Stimulated activated memory B cell treated with anti-CD40 and anti-IgM and Interleukin-4, amounts not matched to agents 10 μg/mL and 1 μg/mL and 100 μg/mL, for 72 hours (primary cell): ENCODE measurements around the gene KDELR3.

ENCODE experiments used
- ATAC-seq: fragments of 150-1000 bp; cut with Tn5 transposase; 2 replicates; pipeline ENCODE4 v1.10.0; 2021
- H3K27ac Mint-ChIP-seq: one replicate; pipeline ENCODE4 v1.8.0; 2022; ENCODE audit warnings: mild to moderate bottlenecking, mixed read lengths
- H3K27me3 Mint-ChIP-seq: one replicate; pipeline ENCODE4 v1.8.0; 2022; ENCODE audit warnings: mixed read lengths
- H3K36me3 Mint-ChIP-seq: one replicate; pipeline ENCODE4 v1.8.0; 2022; ENCODE audit warnings: mixed read lengths
- H3K4me1 Mint-ChIP-seq: one replicate; pipeline ENCODE4 v1.8.0; 2022; ENCODE audit warnings: mixed read lengths
- H3K4me3 Mint-ChIP-seq: one replicate; pipeline ENCODE4 v1.8.0; 2022; ENCODE audit warnings: mild to moderate bottlenecking, moderate library complexity, mixed read lengths
- H3K9me3 Mint-ChIP-seq: one replicate; pipeline ENCODE4 v1.8.0; 2022; ENCODE audit warnings: mixed read lengths

KDELR3 gene

DNA sequence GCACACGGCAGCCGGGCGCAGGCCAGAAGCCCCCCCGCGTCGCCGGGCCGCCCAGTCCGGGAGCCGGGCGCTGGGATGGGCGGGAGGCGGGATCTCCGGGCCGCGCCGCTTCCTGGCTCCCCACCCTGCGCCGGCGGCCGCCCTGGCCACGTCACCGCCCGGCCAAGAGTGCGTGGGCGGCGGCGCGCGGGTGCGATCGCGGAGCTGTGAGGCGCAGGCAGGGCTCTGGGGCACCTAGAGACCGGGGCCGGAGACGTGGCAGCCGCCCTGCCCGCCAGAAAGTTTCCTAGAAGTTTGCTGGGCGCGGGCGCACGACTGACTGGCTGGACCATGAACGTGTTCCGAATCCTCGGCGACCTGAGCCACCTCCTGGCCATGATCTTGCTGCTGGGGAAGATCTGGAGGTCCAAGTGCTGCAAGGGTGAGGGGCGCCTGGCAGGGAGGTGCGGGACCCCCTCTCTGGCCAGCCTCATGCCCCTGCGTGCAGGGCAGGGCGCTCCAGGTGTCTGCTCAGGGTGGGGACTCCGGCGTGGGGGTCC, at the start of gene KDELR3:
KDELR3 (plus strand) TSS at position 193 of the 539 bp plus-strand sequence; CDS start at position 331, 138 bp downstream.
- Mint-ChIP-seq H3K4me1 (peaks cover 26% of the 10 kb centered on the region), H3K27me3 (peaks cover 65% of the 10 kb centered on the region), H3K36me3 (no peaks in the 10 kb centered on the region), H3K27ac (peak within 1 kb of the TSS; percentile 80), H3K9me3 (no peaks in the 10 kb centered on the region), H3K4me3 (peak within 1 kb of the TSS; percentile 78)
- peak; percentile 76 for ATAC-seq

DNA sequence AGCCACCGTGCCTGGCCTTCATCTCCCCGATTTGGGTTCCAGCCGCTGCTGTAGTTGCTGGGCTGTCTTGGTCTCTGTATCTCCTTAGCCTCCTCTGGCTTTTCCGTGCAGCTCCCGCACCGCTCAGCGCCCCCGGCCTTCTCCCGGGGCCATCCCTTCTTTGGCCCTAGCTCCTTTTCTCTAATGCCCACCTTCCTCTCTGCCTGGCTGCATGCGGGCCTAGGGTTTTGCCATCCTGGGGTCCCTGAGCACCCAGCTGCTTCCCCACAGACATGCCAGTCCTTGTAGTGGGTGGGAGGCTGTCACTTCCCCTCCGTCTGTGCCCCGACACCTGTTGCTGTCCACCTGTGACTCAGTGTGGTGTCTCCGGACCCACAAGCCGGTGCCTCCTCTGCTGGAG, 49.3 kb upstream of the KDELR3 start:
- H3K4me1 Mint-ChIP-seq = peaks cover 10% of the 10 kb centered on the region
- no peak overlapping the region for H3K4me3 Mint-ChIP-seq
- H3K36me3 Mint-ChIP-seq = no peaks in the 10 kb centered on the region
- peaks cover 19% of the 10 kb centered on the region for H3K27me3 Mint-ChIP-seq
- ATAC-seq = no peak
- H3K9me3 Mint-ChIP-seq = no peaks in the 10 kb centered on the region
- H3K27ac Mint-ChIP-seq = peak overlapping the region; percentile 3

DNA sequence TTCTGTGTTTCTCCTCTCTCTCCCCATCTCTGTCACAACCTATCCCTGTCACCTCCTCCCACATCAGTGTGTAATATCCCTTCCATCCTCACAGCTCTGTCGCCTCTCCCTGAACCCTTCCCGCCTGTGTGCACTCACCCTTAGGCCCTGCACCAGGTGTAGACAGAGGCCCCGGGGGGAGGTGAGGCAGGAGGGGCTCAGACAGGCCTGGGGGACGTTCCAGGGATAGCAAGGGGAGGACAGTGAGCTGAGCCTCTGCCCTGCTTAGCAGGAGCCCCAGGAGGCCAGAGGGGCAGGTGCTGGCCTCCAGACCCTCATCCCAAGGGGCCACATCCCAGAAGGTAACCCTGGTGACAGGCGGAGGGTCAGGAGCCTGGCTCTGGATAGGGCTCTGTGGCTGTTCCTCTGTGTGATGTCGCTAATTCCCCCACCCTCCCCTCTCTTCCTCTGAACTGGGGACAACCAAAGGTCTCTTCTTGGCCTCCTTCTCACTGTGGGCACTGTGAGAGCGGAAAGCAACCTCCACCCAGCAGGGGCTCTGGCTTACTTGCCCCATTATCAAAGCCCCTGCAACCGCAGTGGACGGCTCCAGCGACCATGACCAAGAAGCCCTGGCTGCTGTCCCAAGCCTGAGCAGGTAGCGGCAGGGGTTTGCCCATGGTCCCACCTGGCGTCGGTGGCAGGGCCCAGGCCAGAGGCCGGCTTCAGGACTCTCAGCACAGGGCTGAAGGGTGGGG, 48.6 kb upstream of the KDELR3 start:
- peak overlapping the region; percentile 3 for H3K27ac Mint-ChIP-seq
- no peak overlapping the region for H3K4me3 Mint-ChIP-seq
- H3K36me3 Mint-ChIP-seq = no peaks in the 10 kb centered on the region
- no peaks in the 10 kb centered on the region for H3K9me3 Mint-ChIP-seq
- H3K27me3 Mint-ChIP-seq = peaks cover 19% of the 10 kb centered on the region
- H3K4me1 Mint-ChIP-seq = peaks cover 10% of the 10 kb centered on the region
- ATAC-seq = no peak

DNA sequence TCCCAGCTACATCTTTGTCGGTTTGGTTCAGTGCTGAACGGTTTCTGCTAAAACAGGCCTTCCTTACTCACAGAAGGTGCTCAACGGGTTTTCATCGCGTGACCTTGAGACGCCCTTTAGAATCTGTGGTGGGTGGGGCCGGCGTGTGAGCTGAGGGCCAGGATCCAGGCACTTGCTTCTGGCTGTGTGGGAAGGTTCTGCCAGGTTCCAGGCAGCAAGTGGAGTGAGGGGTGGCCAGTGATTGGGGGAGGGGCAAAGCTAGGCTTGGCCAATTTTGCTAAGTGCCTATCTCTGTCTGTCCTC, 48.1 kb upstream of the KDELR3 start:
- peaks cover 19% of the 10 kb centered on the region for H3K27me3 Mint-ChIP-seq
- peaks cover 10% of the 10 kb centered on the region for H3K4me1 Mint-ChIP-seq
- no peak overlapping the region for H3K27ac Mint-ChIP-seq
- H3K9me3 Mint-ChIP-seq = no peaks in the 10 kb centered on the region
- no peaks in the 10 kb centered on the region for H3K36me3 Mint-ChIP-seq
- H3K4me3 Mint-ChIP-seq = no peak overlapping the region
- ATAC-seq = no peak

DNA sequence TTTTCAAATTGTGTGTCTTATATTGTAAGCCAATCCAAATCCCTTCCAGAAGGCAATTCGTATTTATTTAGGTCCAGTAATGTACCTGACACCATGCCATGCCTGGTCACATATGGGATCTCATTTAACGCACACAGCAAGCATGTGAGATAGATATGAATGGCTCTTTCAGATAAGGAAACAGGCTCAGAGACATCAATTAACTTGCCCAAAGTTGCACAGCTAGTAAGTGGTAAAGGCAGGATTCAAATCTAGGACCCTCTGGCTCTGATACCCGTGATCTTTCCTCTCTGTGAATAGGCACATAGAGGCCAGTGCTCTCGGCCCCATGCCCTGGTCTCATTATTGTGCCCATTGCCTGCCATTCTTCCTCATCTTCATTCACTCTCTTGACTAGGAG, 47.2 kb upstream of the KDELR3 start:
- Mint-ChIP-seq H3K4me1 (peaks cover 10% of the 10 kb centered on the region), H3K27me3 (peaks cover 19% of the 10 kb centered on the region), H3K36me3 (no peaks in the 10 kb centered on the region), H3K9me3 (no peaks in the 10 kb centered on the region), H3K4me3 (no peak overlapping the region), H3K27ac (no peak overlapping the region)
- ATAC-seq = no peak

DNA sequence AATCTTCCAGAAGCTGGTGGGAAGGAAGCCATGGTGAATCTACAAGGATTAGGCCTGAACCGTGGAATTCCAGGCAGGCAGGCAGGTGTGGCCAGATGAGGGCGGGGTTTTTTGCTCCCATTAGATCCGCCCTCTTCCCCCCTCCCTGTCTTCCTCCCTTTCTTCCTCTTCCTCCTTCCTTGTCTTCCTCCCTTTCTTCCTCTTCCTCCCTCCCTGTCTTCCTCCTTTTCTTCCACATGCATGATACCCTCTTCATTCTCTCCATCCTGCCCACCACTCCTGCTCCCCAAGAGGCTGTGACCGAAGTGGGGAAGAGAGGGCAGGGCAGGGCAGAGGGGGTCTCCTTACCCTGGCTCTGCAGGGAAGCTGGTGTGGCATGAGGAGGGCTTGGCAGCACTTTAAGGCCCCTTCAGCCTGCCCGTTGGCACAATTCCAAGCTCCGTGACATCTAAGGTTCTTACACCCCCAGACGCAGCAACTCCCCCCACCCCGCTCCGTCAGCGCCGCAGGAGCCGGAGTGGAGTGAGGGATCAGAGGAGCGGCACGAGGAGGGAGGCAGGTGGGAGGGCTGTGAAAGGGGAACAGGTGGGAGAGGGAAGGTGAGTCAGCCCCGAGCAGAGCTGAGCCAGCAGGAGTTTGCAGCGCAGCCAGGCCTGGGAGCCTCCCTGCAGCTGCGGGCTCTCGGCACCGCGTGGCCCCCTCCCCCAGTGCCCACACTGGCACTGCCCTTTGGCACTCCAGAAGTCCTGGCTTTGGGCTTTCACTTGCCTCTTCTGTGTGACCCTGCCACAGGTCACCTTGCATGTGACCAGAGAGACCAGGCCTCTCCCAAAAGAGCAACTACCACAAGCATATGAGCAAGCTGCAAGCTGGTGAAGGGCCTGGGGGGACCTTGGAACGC, 45.0 kb upstream of the KDELR3 start:
- Mint-ChIP-seq H3K4me3 (no peak overlapping the region), H3K27me3 (peaks cover 19% of the 10 kb centered on the region), H3K36me3 (no peaks in the 10 kb centered on the region), H3K27ac (no peak overlapping the region), H3K4me1 (peaks cover 10% of the 10 kb centered on the region), H3K9me3 (no peaks in the 10 kb centered on the region)
- ATAC-seq = no peak

DNA sequence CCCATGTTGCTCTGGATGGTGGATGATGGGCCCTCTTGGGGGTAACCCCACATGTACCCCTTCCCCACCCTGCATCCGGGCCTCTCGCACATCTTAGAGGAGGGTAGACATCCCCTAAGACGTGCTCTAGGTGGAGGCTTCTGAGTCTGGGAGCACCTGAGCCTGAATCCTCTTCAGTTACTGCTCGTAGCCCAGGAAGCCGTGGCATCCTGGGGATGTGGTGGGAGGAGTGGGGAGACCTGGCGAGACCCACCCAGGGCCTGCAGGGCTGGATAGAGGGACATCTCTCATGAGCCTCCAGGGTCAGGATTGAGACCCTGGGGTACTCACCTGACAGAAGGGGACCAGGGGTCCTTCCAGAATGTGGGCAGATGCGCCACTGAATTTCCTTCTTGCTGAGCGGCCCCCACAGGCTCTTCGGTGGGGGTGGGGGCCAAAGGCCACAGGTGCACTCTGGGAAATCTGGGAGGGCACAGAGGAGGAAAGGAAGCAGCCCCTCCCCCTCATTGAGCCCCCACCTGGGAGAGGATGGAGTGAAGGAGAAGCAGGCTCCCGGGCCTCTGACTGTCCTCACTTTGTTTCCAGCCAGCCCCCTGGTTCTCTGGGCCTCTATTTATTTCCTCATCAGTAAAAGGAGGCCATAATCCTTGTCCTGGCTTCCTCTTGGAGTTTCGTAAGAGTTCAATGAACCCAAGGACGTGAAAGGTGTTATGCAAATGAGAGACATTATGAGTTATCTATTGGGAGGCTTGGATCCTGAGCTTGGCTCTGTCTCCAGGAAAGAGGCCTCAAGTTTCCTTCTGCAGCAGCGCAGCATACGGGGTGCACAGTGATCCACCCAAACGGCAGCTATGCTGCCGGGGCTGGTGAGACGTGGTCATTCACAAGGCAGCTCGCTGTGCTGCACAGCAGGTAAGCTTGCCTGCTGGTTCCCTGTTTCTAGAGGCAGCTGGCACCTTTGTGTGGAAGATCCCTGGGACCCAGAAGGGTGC, 44.1 kb upstream of the KDELR3 start:
- no peaks in the 10 kb centered on the region for H3K9me3 Mint-ChIP-seq
- ATAC-seq = no peak
- peaks cover 5% of the 10 kb centered on the region for H3K4me1 Mint-ChIP-seq
- peaks cover 15% of the 10 kb centered on the region for H3K27me3 Mint-ChIP-seq
- no peaks in the 10 kb centered on the region for H3K36me3 Mint-ChIP-seq
- H3K27ac Mint-ChIP-seq = no peak overlapping the region
- no peak overlapping the region for H3K4me3 Mint-ChIP-seq

DNA sequence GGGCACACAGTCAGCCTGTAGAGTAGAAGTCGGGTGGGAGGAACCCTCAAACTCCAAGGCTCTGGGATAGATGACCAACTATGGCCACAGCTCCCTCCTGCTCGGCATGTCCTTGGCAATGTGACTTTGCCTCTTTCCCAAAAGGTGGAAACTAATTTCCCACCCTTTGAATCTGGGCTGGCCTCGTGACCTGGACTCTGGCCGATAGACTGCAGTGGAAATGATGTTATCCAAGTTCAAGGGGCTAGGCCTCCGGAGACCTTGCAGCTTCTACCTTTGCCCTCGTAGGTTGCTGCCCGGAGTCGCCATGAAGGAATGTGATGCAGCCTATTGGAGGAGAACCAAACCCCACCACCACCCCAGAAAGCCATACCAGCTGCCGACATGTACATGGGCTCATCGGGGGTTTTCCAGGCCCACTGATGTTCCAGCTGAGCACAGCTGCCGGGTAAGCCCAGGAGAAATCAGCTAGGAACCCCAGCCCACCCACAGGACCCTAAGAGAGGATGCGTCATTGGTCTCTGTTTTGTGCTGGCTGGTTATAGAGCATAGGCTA, 43.3 kb upstream of the KDELR3 start:
- Mint-ChIP-seq H3K4me1 (no peaks in the 10 kb centered on the region), H3K4me3 (no peak overlapping the region), H3K9me3 (no peaks in the 10 kb centered on the region), H3K27me3 (peaks cover 10% of the 10 kb centered on the region), H3K27ac (no peak overlapping the region), H3K36me3 (no peaks in the 10 kb centered on the region)
- no peak for ATAC-seq

DNA sequence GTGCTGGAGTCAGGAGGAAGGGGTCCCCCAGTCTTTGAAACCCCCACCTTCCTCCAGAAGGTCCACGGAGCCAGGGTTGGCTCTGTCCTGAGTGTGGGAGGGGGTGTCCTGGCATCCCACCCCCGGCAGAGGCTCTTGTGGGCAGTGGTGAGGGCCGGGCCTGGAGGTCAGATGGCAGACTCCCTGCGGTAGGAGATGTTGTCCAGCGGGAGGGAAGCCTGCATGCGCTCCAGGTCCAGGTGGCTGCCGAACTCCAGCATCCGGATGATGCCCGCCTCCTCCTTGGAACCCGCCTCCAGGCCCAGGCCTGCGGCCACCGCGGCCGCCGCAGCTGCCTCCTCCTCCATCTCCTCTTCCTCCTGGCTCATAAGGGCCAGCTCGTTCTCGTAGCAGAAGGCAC, 41.3 kb upstream of the KDELR3 start:
- no peaks in the 10 kb centered on the region for H3K4me1 Mint-ChIP-seq
- H3K27me3 Mint-ChIP-seq = peaks cover 10% of the 10 kb centered on the region
- no peaks in the 10 kb centered on the region for H3K36me3 Mint-ChIP-seq
- no peak for ATAC-seq
- H3K27ac Mint-ChIP-seq = no peak overlapping the region
- no peaks in the 10 kb centered on the region for H3K9me3 Mint-ChIP-seq
- no peak overlapping the region for H3K4me3 Mint-ChIP-seq

DNA sequence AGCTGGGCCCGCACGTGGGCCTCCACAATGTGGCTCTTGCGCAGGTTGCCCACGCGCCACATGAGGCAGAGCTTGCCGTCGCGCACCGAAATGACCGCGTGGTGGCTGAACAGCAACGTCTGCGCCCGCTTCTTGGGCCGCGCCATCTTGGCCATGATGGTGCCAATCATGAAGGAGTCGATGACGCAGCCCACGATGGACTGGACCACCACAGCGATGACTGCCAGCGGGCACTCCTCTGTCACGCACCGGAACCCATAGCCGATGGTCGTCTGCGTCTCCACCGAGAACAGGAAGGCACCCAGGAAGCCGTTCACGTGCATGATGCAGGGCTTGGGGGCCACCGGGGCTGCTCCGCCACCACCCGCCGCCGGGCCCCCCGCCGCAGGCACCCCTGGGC, 40.4 kb upstream of the KDELR3 start:
- Mint-ChIP-seq H3K27ac (no peak overlapping the region), H3K27me3 (peaks cover 10% of the 10 kb centered on the region), H3K36me3 (no peaks in the 10 kb centered on the region), H3K4me1 (no peaks in the 10 kb centered on the region), H3K4me3 (no peak overlapping the region), H3K9me3 (no peaks in the 10 kb centered on the region)
- ATAC-seq = no peak

DNA sequence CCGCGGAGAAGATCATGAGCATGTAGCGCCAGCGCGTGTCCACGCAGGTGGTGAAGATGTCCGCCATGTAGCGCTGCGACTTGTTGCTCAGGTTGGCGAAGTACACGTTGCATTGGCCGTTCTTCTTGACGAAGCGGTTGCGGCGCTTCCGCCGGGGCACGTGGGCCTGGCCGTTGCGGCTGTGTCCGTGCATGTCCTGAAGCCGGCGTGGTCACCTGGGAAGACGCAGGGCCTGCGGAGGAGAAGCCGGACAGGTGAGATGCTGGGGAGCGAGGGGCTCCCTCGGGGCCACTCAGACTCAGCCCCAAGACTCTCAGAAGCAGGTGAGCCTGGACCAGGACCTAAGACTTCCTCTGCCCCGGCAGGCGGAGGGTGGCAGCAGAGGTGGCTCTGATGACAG, 40.0 kb upstream of the KDELR3 start:
- Mint-ChIP-seq H3K36me3 (no peaks in the 10 kb centered on the region), H3K27ac (no peak overlapping the region), H3K27me3 (peaks cover 6% of the 10 kb centered on the region), H3K4me3 (no peak overlapping the region), H3K9me3 (no peaks in the 10 kb centered on the region), H3K4me1 (no peaks in the 10 kb centered on the region)
- ATAC-seq = no peak

DNA sequence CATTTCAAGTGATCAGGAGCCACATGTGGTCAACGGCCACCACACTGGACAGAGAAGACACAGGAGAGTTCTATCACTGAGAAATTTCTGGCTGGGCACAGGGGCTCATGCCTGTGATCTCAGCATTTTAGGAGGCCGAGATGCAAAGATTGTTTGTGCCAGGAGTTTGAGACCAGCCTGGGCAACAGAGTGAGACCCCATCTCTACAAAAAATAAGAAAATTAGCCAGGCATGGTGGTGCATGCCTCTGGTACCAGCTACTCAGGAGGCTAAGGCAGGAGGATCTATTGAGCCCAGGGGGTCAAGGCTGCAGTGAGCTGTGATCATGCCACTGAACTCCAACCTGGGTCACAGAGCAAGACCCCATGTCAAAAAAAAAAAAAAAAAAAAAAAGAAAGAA, 39.2 kb upstream of the KDELR3 start:
- Mint-ChIP-seq H3K27ac (no peak overlapping the region), H3K27me3 (no peaks in the 10 kb centered on the region), H3K4me3 (no peak overlapping the region), H3K36me3 (no peaks in the 10 kb centered on the region), H3K4me1 (no peaks in the 10 kb centered on the region), H3K9me3 (no peaks in the 10 kb centered on the region)
- no peak for ATAC-seq

DNA sequence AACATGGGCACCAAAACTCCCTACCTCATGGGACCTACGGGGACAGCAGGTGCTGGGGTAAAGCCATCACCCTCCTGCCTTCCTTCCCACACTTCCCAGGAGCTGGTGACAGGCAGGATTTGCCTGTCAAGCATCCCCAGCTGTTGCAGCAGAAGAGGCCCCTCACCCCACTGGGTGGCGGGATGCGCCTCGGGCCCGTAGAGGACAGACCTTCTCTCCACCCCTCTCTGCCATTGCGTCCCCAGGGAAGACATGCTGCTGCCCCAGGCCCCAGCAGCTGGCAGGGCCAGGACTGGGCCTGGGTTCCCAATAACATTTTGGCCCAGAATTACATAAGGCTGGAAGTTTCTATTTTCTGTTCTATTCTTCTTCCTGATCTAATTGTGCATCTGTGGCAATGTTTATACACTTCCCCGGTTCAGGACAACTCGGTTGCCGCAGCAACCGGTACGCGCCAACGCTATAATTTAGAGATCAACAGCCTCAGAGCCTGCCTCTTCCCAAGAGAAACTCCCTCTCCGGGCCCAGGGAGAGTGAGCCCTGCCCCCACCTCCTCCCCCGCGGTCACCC, 38.3 kb upstream of the KDELR3 start:
- Mint-ChIP-seq H3K27me3 (peaks cover 2% of the 10 kb centered on the region), H3K36me3 (no peaks in the 10 kb centered on the region), H3K27ac (no peak overlapping the region), H3K4me1 (no peaks in the 10 kb centered on the region), H3K4me3 (no peak overlapping the region), H3K9me3 (no peaks in the 10 kb centered on the region)
- ATAC-seq = no peak

DNA sequence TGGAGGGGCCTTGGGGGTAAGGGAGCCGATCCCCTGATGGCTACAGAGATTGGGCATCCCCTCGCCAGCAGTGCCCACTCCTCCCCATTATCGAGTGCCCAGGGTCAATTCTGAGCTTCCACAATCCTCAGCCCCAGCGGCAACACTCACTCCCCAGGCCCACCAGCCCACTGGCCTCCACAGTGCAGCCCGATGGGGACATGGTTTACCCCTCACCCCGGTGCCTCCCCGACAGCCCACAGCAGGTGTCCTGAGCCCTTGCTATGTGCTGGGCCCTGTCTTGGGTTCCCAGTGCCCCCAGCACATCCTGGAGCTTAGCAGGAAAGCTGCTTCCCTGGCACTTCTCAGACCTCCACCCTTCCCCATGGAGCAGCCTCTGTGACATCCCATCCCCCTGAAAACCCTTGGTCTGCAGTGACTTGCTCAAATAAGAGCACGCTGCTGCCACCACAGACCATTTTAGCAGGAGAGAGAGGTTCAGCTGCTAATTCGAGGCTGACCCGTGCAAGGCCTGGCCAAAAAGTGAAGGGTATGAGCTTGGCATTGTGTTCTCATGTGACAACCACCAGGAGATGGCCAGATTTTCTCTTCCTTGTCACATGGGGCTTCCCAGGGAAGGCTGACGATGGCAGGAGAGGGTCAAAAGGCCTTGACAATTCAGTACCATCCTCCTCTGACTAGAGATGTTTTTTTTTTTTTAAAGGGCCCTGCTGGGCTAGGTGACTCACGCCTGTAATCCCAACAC, 36.5 kb upstream of the KDELR3 start:
- Mint-ChIP-seq H3K9me3 (no peaks in the 10 kb centered on the region), H3K36me3 (no peaks in the 10 kb centered on the region), H3K27me3 (peaks cover 16% of the 10 kb centered on the region), H3K27ac (no peak overlapping the region), H3K4me3 (no peak overlapping the region), H3K4me1 (no peaks in the 10 kb centered on the region)
- no peak for ATAC-seq
